GM21447 (cell line): Measurements from ENCODE around the gene SCD.
"Not testable (repeated sequence)": the region's sequence is repeated elsewhere in the genome, so short reads cannot be mapped to it uniquely, and the experiment has no call there.

Experiments used
- ATAC-seq: cut with Tn5 transposase; IDR thresholded peaks from one replicate; pipeline ENCODE4 v1.9.1; 2021; ENCODE audit not compliant: unreplicated experiment

The SCD gene

GRCh38 chr10:100346765-100347567, at the start of gene SCD:
Gene SCD, plus strand, starts transcription at chr10:100347233. Its CDS starts 272 bp downstream, at chr10:100347505.
- ATAC-seq, result peak; percentile 91

- ATAC-seq, result no peak
Observed at GRCh38 chr10:100297242-100297641, 49.8 kb upstream of the SCD start.

GRCh38 chr10:100301123-100301522, 45.9 kb upstream of the SCD start:
- not testable (repeated sequence) for ATAC-seq

DNA sequence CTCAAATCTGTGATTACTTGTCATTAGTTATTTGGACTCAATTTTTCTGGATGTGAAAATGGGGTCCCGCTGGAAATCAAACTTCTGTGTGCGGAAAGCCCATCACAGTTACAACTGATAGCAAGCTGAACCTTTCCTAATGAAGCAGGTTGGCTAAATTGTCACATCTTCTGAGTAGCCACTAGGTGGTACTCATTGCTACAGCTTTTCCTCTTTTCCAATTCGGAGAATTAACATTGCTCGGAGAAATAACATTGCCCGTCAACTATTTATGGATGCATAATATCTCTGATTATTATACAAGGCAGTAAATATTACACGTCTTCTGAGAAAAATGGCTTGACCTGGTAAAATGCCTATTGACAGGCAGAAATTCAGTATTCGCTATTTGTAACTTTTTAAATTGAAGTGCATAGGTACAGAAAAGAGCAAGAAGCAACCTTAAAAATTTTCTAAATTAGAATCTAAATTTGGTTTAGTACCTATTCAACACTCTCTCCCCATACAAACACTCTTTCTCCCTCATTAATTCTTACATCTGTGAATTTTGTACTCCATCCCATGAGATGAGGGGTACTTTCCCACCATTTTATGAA, 43.2 kb upstream of the SCD start:
- ATAC-seq, result no peak

DNA sequence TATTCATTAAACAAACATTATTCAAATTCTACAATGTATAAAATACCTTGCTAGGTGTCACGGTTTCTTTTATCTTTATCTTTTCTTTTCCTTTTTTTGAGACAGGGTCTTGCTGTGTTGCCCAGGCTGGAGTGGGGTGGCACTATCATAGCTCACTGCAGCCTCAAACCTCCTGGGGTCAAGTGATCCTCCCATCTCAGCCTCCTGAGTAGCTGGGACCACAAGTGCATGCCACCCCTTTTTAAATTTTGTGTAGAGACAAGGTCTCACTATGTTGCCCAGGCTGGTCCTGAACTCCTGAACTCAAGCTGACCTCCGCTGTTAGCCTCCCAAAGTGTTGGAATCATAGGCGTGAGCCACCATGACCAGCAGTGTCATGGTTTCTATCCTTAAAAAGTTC, 42.6 kb upstream of the SCD start:
- no peak for ATAC-seq

DNA sequence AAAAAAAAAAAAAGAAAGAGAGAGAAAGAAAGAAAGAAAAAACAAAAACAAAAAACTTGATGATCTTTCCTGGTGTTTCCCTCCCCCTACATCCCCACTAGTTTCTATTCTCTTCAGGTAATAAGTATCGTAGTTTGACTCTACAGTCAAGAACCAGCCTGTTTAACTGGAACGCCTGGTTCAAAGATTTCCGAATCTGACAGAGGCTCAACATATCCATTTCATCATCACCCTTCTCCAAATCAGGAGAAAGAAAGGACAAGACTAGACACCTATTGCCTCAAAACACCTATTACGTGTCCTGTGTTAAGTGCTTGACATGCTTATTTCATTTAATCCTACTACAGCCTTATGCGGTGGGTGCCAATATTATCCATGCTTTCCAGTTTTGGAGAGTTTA, 40.2 kb upstream of the SCD start:
- no peak for ATAC-seq

DNA sequence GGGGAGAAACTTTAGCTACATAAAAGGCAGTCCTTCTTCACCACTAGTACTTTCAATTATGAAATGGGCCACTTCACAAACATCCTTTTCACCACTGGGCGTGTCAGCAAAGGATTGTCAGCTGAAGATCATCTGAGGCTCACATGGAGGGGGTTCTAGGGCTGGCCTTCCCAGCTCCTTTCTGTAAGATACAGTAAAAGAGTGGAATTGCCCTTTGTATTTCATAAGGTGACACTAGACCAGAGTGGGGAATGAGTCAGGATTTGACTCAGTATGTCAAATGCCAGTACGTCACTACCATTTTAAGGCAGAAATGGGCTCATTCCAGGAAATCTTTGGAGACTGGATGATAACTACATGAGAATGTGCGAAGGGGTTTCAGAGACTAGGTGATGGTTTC, 39.3 kb upstream of the SCD start:
- no peak for ATAC-seq

- ATAC-seq, result no peak
Observed at GRCh38 chr10:100311298-100311697, 35.7 kb upstream of the SCD start.

DNA sequence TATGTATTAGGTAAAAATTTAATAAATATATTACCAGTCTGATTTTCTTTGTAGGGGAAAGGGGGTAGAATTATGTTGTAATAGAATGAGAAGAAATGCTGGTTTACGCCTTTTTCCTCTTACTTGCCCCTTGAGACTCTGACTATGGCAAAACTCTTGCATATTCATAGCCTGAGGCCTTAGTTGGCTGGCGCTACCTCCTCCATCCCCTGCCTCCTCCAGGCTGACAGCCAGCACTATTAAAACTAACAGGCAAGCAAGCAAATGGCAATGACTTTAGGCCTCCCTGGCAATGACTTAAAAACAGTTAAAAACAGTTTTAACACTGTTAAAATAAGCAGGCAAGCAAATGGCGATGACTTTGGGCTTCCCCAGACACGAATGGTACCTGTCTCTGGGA, 31.4 kb upstream of the SCD start:
- no peak for ATAC-seq

GRCh38 chr10:100318207-100318606, 28.8 kb upstream of the SCD start:
- no peak for ATAC-seq

- ATAC-seq, result no peak
Observed at GRCh38 chr10:100319707-100320402, 27.2 kb upstream of the SCD start.

DNA sequence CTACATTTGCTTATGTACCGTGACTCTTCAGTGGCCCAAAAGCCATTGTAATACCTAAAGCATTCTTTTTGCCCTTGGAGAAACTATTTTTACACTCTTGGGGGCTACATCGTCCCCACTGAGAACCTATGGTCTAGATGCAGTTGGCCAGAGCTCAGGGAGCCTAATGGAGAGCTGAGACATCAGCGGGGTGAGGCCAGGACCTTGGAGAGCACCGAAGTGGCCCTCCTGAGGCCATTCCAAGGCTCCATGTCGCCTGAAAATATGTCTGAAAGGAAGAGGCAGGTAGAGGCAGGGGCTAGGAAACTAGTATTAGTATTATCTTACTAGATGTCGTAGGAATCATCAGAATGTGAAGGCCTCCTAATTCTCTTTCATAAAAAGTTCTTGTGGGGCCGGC, 21.9 kb upstream of the SCD start:
- no peak for ATAC-seq

- peak; percentile 99 for ATAC-seq
Observed at GRCh38 chr10:100327007-100327717, 19.9 kb upstream of the SCD start.

DNA sequence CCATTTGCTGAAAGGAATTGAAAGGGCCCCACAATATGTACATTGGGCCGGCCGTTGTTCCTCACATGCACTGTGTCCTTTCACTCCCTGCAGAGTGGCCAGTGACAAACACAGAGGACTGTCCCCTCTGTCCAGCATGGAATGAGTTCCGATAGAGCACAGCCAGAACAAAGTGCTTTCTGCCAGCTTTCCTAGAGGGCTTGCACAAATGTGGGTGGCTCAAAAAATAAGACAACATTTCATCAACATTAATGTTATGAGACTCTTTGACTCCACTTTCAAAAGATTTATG, 19.4 kb upstream of the SCD start:
- no peak for ATAC-seq

GRCh38 chr10:100328198-100328597, 18.8 kb upstream of the SCD start:
- no peak for ATAC-seq

DNA sequence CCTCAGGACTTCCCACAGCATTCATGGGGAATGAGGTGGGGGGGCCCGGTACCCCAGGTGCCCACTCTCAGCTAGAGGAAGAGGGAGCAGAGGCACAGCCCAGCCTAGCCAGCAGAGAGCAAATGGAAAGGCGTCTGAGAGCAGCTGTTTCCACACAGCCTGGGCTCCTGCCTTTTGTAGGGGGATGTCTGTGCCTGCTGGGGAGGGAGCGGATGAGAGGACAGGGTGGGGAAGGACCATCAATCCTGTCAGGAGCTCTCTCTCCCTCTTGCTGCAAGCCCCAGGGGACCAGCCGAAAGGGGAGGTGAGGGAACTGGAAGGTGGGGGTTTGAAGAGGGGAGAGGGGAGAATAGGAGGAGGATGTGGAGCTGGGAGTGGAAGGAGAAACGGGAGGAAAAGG, 17.0 kb upstream of the SCD start, which contains the start of gene PKD2L1:
Gene PKD2L1, minus strand, starts transcription at position 150 of the 400 bp plus-strand sequence. Its CDS starts 125 bp downstream, at position 25.
- ATAC-seq, result no peak

GRCh38 chr10:100333106-100333505, 13.9 kb upstream of the SCD start:
- no peak for ATAC-seq

DNA sequence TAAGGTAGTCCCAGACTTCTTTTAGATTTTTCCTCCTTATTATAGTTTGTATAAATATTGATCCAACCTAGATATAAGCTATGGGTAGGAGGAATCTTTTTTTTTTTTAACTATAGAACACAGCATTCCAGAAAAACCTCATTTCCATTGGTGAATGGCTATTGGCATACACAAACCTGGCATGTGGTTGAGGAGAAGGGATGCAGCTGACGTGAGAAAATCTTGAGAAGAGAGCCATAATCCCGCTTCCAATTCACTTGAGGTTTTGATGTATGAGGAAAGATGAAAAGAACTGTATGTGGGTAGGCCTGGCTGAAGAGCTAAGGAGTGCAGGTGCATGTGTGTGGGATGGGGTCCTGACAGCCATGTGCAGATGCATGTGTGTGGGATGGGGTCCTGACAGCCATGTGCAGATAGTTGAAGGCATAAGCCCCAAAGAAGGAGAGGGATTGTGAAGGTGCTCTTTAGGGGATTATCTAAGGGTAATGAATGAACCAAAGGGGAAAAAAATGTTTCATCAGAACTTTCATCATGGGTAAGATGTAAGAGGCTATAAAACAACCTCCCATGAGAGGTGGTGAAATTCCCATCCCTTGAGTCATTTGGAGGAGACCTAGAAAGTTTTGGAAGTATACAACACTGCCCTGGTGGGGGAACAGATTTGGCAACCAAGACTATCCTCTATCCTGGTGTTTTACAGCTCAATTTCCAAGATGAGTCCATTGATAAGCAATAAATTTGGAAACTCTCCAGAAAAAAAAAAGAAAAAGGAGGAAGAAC, 13.2 kb upstream of the SCD start:
- ATAC-seq, result no peak

DNA sequence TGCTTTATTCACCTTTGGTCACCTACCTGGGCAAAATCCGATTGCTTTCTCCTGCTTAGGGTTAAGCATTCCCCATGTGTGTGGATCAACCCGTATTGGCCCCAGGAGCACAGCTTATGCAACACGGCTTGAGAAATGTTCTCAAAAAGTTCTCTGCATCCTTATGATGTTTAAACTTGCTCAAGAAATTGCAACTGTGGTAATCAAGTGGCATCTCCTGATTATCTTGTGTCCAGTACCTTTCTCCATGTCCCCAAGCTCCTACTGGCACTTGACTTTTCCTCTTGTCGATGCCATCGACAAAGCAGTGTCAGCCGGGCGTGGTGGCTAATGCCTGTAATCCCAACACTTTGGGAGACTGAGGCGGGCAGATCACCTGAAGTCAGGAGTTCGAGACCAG, 12.3 kb upstream of the SCD start:
- no peak for ATAC-seq

- no peak for ATAC-seq
Observed at GRCh38 chr10:100338434-100339036, 8.5 kb upstream of the SCD start.
